Measurements from ENCODE around the gene APOLD1.
"Not testable (repeated sequence)": the region's sequence is repeated elsewhere in the genome, so short reads cannot be mapped to it uniquely, and the experiment has no call there.

APOLD1 gene

GRCh38 chr12:12837025-12837812 is 51.8 kb downstream of the APOLD1 start:
- in situ Hi-C loops (cut with HindIII; ENCODE audit: low sequenced_read_pairs): no loop called here

GRCh38 chr12:12837813-12838153 is 52.3 kb downstream of the APOLD1 start:
- in situ Hi-C loops (cut with HindIII; ENCODE audit: low sequenced_read_pairs): no loop called here

GRCh38 chr12:12839003-12839395 is 53.5 kb downstream of the APOLD1 start:
- in situ Hi-C loops (cut with HindIII; ENCODE audit: low sequenced_read_pairs): no loop called here

GRCh38 chr12:12839439-12839838 is 54.0 kb downstream of the APOLD1 start:
- in situ Hi-C loops (cut with HindIII; ENCODE audit: low sequenced_read_pairs): not testable (repeated sequence)

GRCh38 chr12:12839873-12840579 is 54.6 kb downstream of the APOLD1 start:
- in situ Hi-C loops (cut with HindIII; ENCODE audit: low sequenced_read_pairs): no loop called here

GRCh38 chr12:12840580-12840899 is 55.1 kb downstream of the APOLD1 start:
- in situ Hi-C loops (cut with HindIII; ENCODE audit: low sequenced_read_pairs): no loop called here

Data from DLD1 (cell line).